Activated CD8-positive, alpha-beta memory T cell treated with anti-CD3 and anti-CD28 coated beads for 36 hours (primary cell): ENCODE data around the gene PGBD5. TPM values are rescaled to one million over a fixed set of nuclear protein-coding genes. Genes with fewer than 3 reads are reported as not detected.

Experiments
- CTCF ChIA-PET: fragments of 350-600 bp; sonication (Branson Sonifier 250); formaldehyde crosslinking; loops from one replicate; lab custom pipeline; 2021; ENCODE audit warnings: antibody characterized with exemption; lab: Charles Lee
- POLR2A ChIA-PET: fragments of 350-600 bp; sonication (Branson Sonifier 250); formaldehyde crosslinking; loops from one replicate; lab custom pipeline; 2021; ENCODE audit warnings: antibody characterized with exemption; lab: Charles Lee
- total RNA-seq, 2 experiments: library from RNA; stranded (reverse); gene quantifications; one replicate each; pipeline ENCODE4 v1.2.3, GENCODE V29; 2021

PGBD5 gene
- total RNA-seq, 2 experiments from 2014 or later: 0.04 TPM; not detected in 1

- CTCF ChIA-PET: no interaction called here
- POLR2A ChIA-PET: no interaction called here
Measured at GRCh38 chr1:230265200-230266115, 160.7 kb downstream of the PGBD5 start.

Other genes starting within 250 kb of the PGBD5 start
- 10 to 100 TPM; 41.0 to 42.4 TPM for gene COG2, start 216.1 kb upstream of the PGBD5 start, total RNA-seq